IMR-90 (cell line): ENCODE results near the gene FBXW8. TPM values are rescaled to one million over a fixed set of nuclear protein-coding genes. Genes with fewer than 3 reads are reported as not detected.

Experiments
- ATAC-seq: fragments of 200-7000 bp; cut with Tn5 transposase; 2 replicates; pipeline ENCODE4 v1.9.1; 2020; ENCODE audit warnings: low read depth, mild to moderate bottlenecking, moderate library complexity
- BruUV-seq: library from RNA; stranded (reverse); fragments of 400-500 nt; replicated peaks from 2 replicates; lab custom pipeline; 2021; lab: Mats Ljungman, UMichigan
- CTCF ChIA-PET: fragments of 300-600 bp; formaldehyde crosslinking; extraction: SDS; loops from one replicate; lab custom pipeline; 2021; ENCODE audit warnings: antibody characterized with exemption; lab: Yijun Ruan, JAX
- POLR2A ChIA-PET: fragments of 300-600 bp; sonication (Branson Sonifier 250); formaldehyde crosslinking; loops from one replicate; lab custom pipeline; 2022; ENCODE audit warnings: antibody characterized with exemption; ENCODE audit not compliant: unreplicated experiment; lab: Charles Lee
- DNase-seq: peaks from one replicate; pipeline ENCODE4 v3.0.0; 2013
- H2AFZ ChIP-seq: replicated peaks from 2 replicates; pipeline ENCODE3; 2013; ENCODE audit warnings: low read length, mild to moderate bottlenecking; ENCODE audit not compliant: poor library complexity
- H2AK5ac ChIP-seq: 2 replicates; pipeline ENCODE4 v1.6.1; 2013; ENCODE audit warnings: low read depth, low read length, inconsistent platforms
- H2AK9ac ChIP-seq: replicated peaks from 2 replicates; pipeline ENCODE3; 2013; ENCODE audit warnings: mild to moderate bottlenecking, low read depth, low read length, moderate library complexity; ENCODE audit not compliant: poor library complexity
- H2BK120ac ChIP-seq: 2 replicates; pipeline ENCODE4 v1.6.1; 2013; ENCODE audit warnings: low read depth, low read length, inconsistent platforms
- H2BK15ac ChIP-seq: 3 replicates; pipeline ENCODE4 v1.6.1; 2013; ENCODE audit warnings: low read depth, low read length, inconsistent platforms
- H2BK20ac ChIP-seq: 2 replicates; pipeline ENCODE4 v1.6.1; 2013; ENCODE audit warnings: low read depth, mild to moderate bottlenecking, inconsistent platforms, low read length, moderate library complexity
- H2BK5ac ChIP-seq: 2 replicates; pipeline ENCODE4 v1.6.1; 2013; ENCODE audit warnings: mild to moderate bottlenecking, low read depth, low read length, inconsistent platforms; ENCODE audit not compliant: poor library complexity, severe bottlenecking
- H3K14ac ChIP-seq: replicated peaks from 2 replicates; pipeline ENCODE4 v1.6.1; 2013; ENCODE audit warnings: low read depth, low read length, inconsistent platforms
- H3K18ac ChIP-seq: 2 replicates; pipeline ENCODE4 v1.6.1; 2013; ENCODE audit warnings: low read depth, low read length, control low read depth
- H3K23ac ChIP-seq: 2 replicates; pipeline ENCODE4 v1.6.1; 2013; ENCODE audit warnings: low read depth, low read length, inconsistent platforms
- H3K27ac ChIP-seq: 2 replicates; pipeline ENCODE4 v1.5.1; 2013; ENCODE audit warnings: mild to moderate bottlenecking, control low read depth, low read length; ENCODE audit not compliant: insufficient read depth
- H3K27me3 ChIP-seq: 2 replicates; pipeline ENCODE4 v1.6.1; 2013; ENCODE audit warnings: low read length; ENCODE audit not compliant: control insufficient read depth, insufficient read depth
- H3K36me3 ChIP-seq: 2 replicates; pipeline ENCODE4 v1.6.1; 2013; ENCODE audit warnings: low read length, mixed read lengths; ENCODE audit not compliant: control insufficient read depth, insufficient read depth
- H3K4ac ChIP-seq: 2 replicates; pipeline ENCODE4 v1.6.1; 2013; ENCODE audit warnings: low read depth, low read length, inconsistent platforms
- H3K4me1 ChIP-seq: 2 replicates; pipeline ENCODE4 v1.6.1; 2013; ENCODE audit warnings: low read length, mixed read lengths; ENCODE audit not compliant: control insufficient read depth, insufficient read depth
- H3K4me2 ChIP-seq: 2 replicates; pipeline ENCODE4 v1.6.1; 2013; ENCODE audit warnings: low read depth, mild to moderate bottlenecking, control low read depth, low read length, moderate library complexity
- H3K4me3 ChIP-seq: 2 replicates; pipeline ENCODE4 v1.5.1; 2013; ENCODE audit warnings: low read depth, mild to moderate bottlenecking, control low read depth, low read length, moderate library complexity; ENCODE audit not compliant: insufficient read depth
- H3K56ac ChIP-seq: 2 replicates; pipeline ENCODE4 v1.6.1; 2013; ENCODE audit warnings: low read length, inconsistent platforms; ENCODE audit not compliant: insufficient read depth; ENCODE audit errors: extremely low read depth
- H3K79me1 ChIP-seq, 2 experiments: 2 replicates each; pipeline ENCODE4 v1.6.1; 2013; ENCODE audit warnings: low read length in 2 of 2, inconsistent platforms in 1 of 2, low read depth in 1 of 2
- H3K9ac ChIP-seq: 2 replicates; pipeline ENCODE4 v1.6.1; 2013; ENCODE audit warnings: low read depth, low read length, control low read depth
- H3K9me1 ChIP-seq: 2 replicates; pipeline ENCODE4 v1.6.1; 2013; ENCODE audit warnings: low read length, inconsistent platforms; ENCODE audit not compliant: insufficient read depth
- H3K9me3 ChIP-seq: 2 replicates; pipeline ENCODE4 v1.6.1; 2013; ENCODE audit warnings: low read length; ENCODE audit not compliant: control insufficient read depth, insufficient read depth
- H4K20me1 ChIP-seq: 2 replicates; pipeline ENCODE4 v1.6.1; 2013; ENCODE audit warnings: low read length, inconsistent platforms; ENCODE audit not compliant: insufficient read depth
- H4K5ac ChIP-seq: 2 replicates; pipeline ENCODE4 v1.6.1; 2013; ENCODE audit warnings: mild to moderate bottlenecking, low read depth, low read length, control low read depth
- H4K8ac ChIP-seq, 2 experiments: 2 replicates each; pipeline ENCODE4 v1.6.1; 2013; ENCODE audit warnings: low read depth in 2 of 2, low read length in 2 of 2, control low read depth in 1 of 2, inconsistent platforms in 1 of 2
- H4K91ac ChIP-seq: 2 replicates; pipeline ENCODE4 v1.6.1; 2013; ENCODE audit warnings: low read depth, low read length, inconsistent platforms; ENCODE audit not compliant: insufficient read depth
- RFX5 ChIP-seq: IDR thresholded peaks from 2 replicates; pipeline ENCODE4 v1.8.0; 2012; ENCODE audit warnings: low read depth, mild to moderate bottlenecking, low read length, moderate library complexity
- WGBS, 2 experiments: methylation state at CpG; one replicate each; pipeline versions ENCODE4 v1.1.5 to v1.1.7; 2013; ENCODE audit warnings: missing lambda C conversion rate in 2 of 2; ENCODE audit not compliant: insufficient read length in 1 of 2; ENCODE audit errors: extremely low coverage in 2 of 2; 5-methylcytosine and 5-hydroxymethylcytosine counted together
- dilution Hi-C: fragments of 300-500 bp; cut with HindIII; formaldehyde crosslinking; loops from one replicate; pipeline ENCODE4 v1.14.3; 2018; ENCODE audit warnings: low sequenced_read_pairs; ENCODE audit not compliant: unreplicated experiment
- in situ Hi-C: fragments of 300-500 bp; cut with MboI; formaldehyde crosslinking; loops from 3 replicates; pipeline ENCODE4 v1.14.3; 2019; ENCODE audit warnings: low sequenced_read_pairs, inconsistent platforms, mixed read lengths
- intact Hi-C: fragments of 100-400 bp; cut with micrococcal nuclease; formaldehyde crosslinking; loops from 2 replicates; pipeline ENCODE4 v1.10.0; 2022
- polyA plus RNA-seq, 3 experiments: library from polyadenylated mRNA; depleted of rRNA; stranded (reverse); fragments of >200 nt; gene quantifications; 2 replicates each; pipeline ENCODE4 v1.2.3, GENCODE V29; 2012; ENCODE audit warnings: low replicate concordance in 1 of 3
- total RNA-seq: library from RNA; depleted of rRNA; stranded (reverse); fragments of >200 nt; gene quantifications from 2 replicates; pipeline ENCODE4 v1.2.3, GENCODE V29; 2012

The FBXW8 gene
- total and polyA plus RNA-seq, 2 of the 4 experiments (the other 2 are of a cell fraction), result 20.3 to 25.8 TPM

GRCh38 chr12:117038919-117039318, 128.2 kb downstream of the FBXW8 start:
- Histone ChIP-seq H4K20me1 (no peaks in the 10 kb centered on the region), H3K27me3 (peaks cover 2% of the 10 kb centered on the region; the same call in 1 of the 2 replicates), H4K5ac (no peak overlapping the region), H3K4me1 (peaks cover 4% of the 10 kb centered on the region; the same call in 1 of the 2 replicates), H3K56ac (no peak overlapping the region), H4K91ac (no peak overlapping the region), H3K36me3 (no peaks in the 10 kb centered on the region), H2AFZ (no peak overlapping the region), H3K18ac (no peak overlapping the region), H4K8ac (no peak overlapping the region), H3K23ac (no peak overlapping the region), H3K9me3 (no peaks in the 10 kb centered on the region), H2AK9ac (no peak overlapping the region), H2BK5ac (no peak overlapping the region), H2BK20ac (no peak overlapping the region), H3K4me3 (no peak overlapping the region), H3K9ac (no peak overlapping the region), H3K14ac (no peak overlapping the region), H3K27ac (no peak overlapping the region), H2BK15ac (no peak overlapping the region), H3K4me2 (no peak overlapping the region), H2BK120ac (no peak overlapping the region), H3K4ac (no peak overlapping the region), H3K9me1 (no peaks in the 10 kb centered on the region), H3K79me1 (no peaks in the 10 kb centered on the region), H2AK5ac (no peak overlapping the region)
- TF ChIP-seq RFX5, result no peak
- intact Hi-C loops (no loop called here), dilution Hi-C loops (no loop called here), in situ Hi-C loops (loop anchor here (25.0 kb wide), 1 partner anchor 798 kb away; no protein-coding TSS in a partner anchor)
- ChIA-PET POLR2A (no interaction called here), CTCF (interaction anchor here (0.6 kb wide), 1 partner anchor 137 kb away, joined by 5 read pairs; no protein-coding TSS in a partner anchor)
- DNase-seq (no peak), ATAC-seq (no peak)
- WGBS, 2 experiments, result 82% methylated on average over 7 of the region's 24 CpGs; no CpG with 5 or more reads in 1 of the 2 experiments
- no TSS peak for BruUV-seq
